HG02840 (cell line): Measurements from ENCODE around the gene TMEM242.

Experiments used
- ATAC-seq: cut with Tn5 transposase; IDR thresholded peaks from one replicate; pipeline ENCODE4 v1.9.1; 2021; ENCODE audit warnings: mild to moderate bottlenecking, moderate library complexity, moderate number of reproducible peaks; ENCODE audit not compliant: unreplicated experiment, low FRiP score

TMEM242 gene

GRCh38 chr6:157258878-157259277, 64.4 kb downstream of the TMEM242 start:
- ATAC-seq = no peak

DNA sequence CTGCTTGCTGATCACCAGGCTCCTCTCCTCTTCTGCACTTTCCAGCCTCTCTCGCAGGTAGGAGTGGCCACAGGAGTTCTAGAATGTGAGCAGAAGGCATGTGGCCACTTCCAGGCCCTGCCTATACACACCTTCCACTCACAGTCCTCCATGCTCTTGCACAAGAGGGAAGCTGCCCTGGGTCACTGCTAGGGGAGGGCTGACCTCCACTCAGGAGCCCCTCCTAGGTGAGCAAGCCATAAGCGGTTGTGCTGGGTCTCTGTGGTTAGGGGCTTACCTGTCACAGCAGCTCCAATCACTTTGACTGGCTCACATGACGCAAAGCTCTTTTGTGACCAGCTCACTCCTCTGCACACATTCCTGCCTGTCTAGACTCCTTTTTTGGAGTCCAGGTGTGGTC, 68.2 kb downstream of the TMEM242 start:
- no peak for ATAC-seq

DNA sequence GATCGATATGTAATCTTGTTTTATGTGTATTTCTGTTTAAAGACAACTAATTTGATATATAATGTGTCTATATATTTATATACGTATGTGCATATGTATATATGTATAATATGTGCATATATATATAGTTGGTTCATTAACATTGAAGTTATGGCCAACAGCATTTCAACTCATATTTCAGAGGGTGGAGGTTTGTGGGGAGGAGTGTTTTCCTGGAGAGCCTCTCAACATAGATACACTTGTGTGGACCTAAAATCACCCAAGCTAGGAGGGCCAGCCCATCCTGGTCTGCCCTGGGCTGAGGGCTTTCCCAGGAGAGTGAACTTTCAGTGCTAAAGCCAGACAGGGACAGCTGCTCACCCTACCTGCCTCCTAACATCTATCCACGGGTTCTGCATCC, 68.8 kb downstream of the TMEM242 start:
- ATAC-seq = no peak

- ATAC-seq = no peak
Observed at GRCh38 chr6:157253699-157254098, 69.6 kb downstream of the TMEM242 start.

DNA sequence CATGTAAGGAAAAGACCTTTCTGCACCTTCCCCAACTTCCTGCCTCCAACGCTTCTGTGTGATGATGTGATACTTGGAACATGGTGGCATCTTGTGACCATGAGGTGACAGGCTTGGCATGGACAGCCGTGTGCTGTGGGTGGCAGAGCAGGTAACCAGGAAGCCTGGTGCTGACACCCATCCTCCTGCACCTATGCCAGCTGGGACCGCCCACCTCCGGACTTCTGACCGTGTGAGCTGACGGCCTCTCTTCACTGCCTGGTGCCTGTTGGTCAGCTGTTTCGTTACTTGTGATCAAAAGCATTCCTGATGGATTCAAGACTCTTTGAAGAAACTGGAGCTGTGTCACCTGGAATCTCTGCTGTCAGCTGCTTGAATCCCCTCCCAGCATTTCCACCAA, 70.3 kb downstream of the TMEM242 start:
- no peak for ATAC-seq

- ATAC-seq = no peak
Observed at GRCh38 chr6:157251586-157252247, 71.6 kb downstream of the TMEM242 start.

DNA sequence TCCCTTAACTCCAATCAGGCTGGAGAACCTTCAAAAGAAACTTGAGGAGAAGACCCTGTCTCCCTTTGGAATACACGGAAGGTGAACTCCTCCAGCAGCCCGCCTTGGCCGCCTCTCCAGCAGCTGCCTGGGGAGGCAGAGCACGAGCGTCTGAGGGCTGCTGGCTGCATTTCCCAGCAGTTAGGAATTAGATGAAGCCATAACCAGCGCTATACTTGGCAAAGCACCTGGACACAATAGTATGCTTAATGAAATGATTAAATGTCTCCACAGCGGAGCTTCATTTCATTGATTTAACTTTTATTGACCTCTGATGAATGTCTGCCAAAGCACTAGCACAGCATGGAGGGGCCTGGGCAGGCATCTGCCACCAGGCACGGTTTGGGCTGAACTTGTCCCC, 73.5 kb downstream of the TMEM242 start:
- ATAC-seq = no peak

GRCh38 chr6:157248264-157248663, 75.1 kb downstream of the TMEM242 start:
- no peak for ATAC-seq

GRCh38 chr6:157246771-157247484, 76.4 kb downstream of the TMEM242 start:
- no peak for ATAC-seq

- ATAC-seq = no peak
Observed at GRCh38 chr6:157246048-157246630, 77.2 kb downstream of the TMEM242 start.

GRCh38 chr6:157245436-157245835, 77.9 kb downstream of the TMEM242 start:
- ATAC-seq = no peak

GRCh38 chr6:157244780-157245179, 78.5 kb downstream of the TMEM242 start:
- ATAC-seq = no peak

DNA sequence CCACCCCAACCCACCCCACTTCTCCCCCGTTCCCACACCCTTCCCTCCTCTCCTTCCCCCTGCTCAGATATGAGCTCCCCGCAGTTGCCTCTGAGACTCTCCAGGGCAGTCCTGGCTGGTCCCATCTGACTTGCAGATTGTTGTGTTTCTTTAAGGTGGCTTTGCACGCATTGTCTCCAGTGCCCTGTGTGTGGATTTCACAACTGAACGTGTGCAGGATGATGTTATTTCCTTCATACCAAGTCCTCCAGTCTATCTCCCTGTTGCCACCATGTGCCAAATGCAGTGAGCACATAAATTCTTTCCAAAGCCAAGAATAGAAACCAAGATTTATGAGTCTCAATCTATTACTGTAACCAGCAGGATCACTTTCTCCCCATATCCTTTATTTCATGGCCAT, 79.1 kb downstream of the TMEM242 start:
- no peak for ATAC-seq

DNA sequence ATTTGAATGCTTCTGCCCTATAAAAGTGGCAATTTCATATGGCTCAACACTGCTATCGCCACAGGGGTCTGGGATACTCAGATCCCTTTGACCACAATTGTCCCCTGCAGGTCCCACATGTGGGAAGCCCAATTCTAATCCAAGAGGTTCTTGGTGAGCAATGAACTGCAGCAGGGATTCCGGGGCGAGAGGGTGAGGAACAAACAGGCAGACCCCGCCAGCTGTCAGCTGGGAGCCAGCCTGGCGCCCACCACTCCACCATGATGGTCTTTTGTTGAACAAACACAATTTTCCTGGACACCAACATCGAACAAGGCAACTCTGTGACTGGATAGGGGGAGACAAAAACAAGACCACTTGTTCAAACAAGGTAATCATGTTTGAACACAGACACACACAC, 80.5 kb downstream of the TMEM242 start:
- ATAC-seq = no peak

GRCh38 chr6:157240960-157241311, 82.4 kb downstream of the TMEM242 start:
- ATAC-seq = no peak

- ATAC-seq = no peak
Observed at GRCh38 chr6:157240059-157240959, 83.0 kb downstream of the TMEM242 start.

- no peak for ATAC-seq
Observed at GRCh38 chr6:157239671-157240058, 83.7 kb downstream of the TMEM242 start.
